SK-N-DZ (cell line): ENCODE results near the gene PIAS1.
"Not testable (repeated sequence)": the region's sequence is repeated elsewhere in the genome, so short reads cannot be mapped to it uniquely, and the experiment has no call there.

ENCODE experiments used
- DNase-seq: peaks from one replicate; pipeline ENCODE4 v3.0.0-alpha.2; 2015; ENCODE audit warnings: low spot score

The PIAS1 gene

GRCh38 chr15:68234060-68234459 lies 179.9 kb downstream of the PIAS1 start:
- DNase-seq: peak; percentile 73

DNA sequence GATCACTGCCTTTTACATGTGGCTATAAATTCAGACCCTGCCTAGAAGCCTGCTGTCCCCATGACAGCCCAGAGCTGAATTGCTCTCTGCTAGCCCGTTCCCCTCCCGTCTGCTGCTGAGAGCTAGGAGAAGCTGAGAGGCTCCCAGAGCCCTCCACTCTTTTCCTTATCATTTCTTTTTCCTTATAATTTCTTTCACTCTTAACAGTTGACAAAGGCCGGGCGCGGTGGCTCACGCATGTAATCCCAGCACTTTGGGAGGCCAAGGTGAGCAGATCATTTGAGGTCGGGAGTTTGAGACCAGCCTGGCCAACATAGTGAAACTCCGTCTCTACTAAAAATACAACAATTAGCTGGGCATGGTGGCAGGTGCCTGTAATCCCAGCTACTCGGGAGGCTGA lies 180.4 kb downstream of the PIAS1 start:
- not testable (repeated sequence) for DNase-seq

DNA sequence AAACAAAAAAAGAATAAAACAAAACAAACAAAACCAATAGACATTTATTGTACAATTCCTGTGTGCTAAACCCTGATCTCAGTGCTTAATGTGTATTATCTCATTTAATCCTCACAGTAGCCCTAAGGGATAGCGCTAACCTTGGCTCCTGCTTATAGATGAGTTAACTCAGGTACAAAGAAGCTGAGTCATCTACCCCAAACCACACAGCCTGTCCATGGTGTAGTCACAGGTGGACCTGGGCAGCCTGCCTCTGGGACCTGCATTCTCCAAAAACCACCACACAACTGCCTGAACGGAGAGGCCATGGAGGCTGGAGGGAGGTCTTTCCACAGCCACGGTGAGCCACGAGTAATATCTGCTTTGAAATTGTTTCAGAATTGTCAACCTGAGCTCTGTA lies 180.9 kb downstream of the PIAS1 start:
- DNase-seq: no peak

- no peak for DNase-seq
Observed at GRCh38 chr15:68239025-68239424, 184.9 kb downstream of the PIAS1 start.

- DNase-seq: no peak
Observed at GRCh38 chr15:68241088-68241935, 187.2 kb downstream of the PIAS1 start.
